AG09319 (cell line): ENCODE measurements around the gene LIPM.
"Not testable (repeated sequence)": the region's sequence is repeated elsewhere in the genome, so short reads cannot be mapped to it uniquely, and the experiment has no call there.

Source experiments
- DNase-seq: peaks from one replicate; pipeline ENCODE4 v3.0.0-alpha.2; 2010; ENCODE audit warnings: low read depth; ENCODE audit errors: extremely low read depth
- CTCF ChIP-seq: IDR thresholded peaks from 2 replicates; pipeline ENCODE4 v1.5.1; 2011; ENCODE audit warnings: low read depth, mild to moderate bottlenecking, inconsistent platforms, low read length, moderate library complexity

Gene LIPM

GRCh38 chr10:88832376-88832775 lies 29.8 kb downstream of the LIPM start:
- TF ChIP-seq CTCF: no peak
- DNase-seq: no peak

GRCh38 chr10:88833156-88833555 lies 30.6 kb downstream of the LIPM start:
- DNase-seq: no peak
- no peak for TF ChIP-seq CTCF

DNA sequence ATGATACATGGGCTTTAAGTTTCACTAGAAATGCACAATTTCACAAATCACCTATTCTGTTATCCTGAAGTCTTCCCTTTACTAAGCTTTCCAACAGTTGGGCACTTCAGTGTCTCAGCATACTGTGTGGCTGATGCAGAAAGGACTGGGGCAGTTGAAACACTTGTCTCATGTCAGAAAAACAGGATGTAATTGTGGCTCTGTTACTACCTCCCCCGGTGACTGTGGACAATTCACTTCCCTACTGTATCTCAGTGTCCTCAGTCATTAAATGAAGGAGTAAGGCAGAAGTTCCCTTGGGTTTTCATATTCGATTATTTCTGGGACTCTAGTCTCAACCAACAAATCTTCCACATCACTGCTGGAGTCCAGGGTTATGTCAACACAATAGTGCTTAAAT lies 31.2 kb downstream of the LIPM start:
- no peak for DNase-seq
- TF ChIP-seq CTCF: no peak

GRCh38 chr10:88835096-88835909 lies 32.8 kb downstream of the LIPM start:
- TF ChIP-seq CTCF: peak; percentile 84
- peak; percentile 69 for DNase-seq

DNA sequence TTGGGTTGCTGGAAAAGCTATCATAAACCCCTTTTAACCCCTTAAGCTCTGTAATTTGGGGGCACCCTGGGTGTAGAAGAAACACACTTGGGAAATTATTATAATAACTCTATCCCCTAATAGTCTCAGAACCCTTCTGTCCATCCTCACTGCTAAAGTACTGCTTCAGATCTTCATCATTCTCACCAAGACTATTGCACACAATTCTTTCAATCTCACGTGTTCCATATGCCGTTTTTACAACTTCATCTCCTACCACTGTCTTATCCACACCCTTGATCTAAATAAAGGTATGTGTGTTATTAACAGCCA lies 33.3 kb downstream of the LIPM start:
- no peak for TF ChIP-seq CTCF
- no peak for DNase-seq

- DNase-seq: not testable (repeated sequence)
Measured at GRCh38 chr10:88837632-88838031, 35.1 kb downstream of the LIPM start.

GRCh38 chr10:88838766-88839350 lies 36.3 kb downstream of the LIPM start:
- no peak for TF ChIP-seq CTCF
- DNase-seq: no peak

- DNase-seq: no peak
- no peak for TF ChIP-seq CTCF
Measured at GRCh38 chr10:88840104-88840503, 37.6 kb downstream of the LIPM start.
